Measurements from ENCODE around the gene USH2A. TPM values are rescaled to one million over a fixed set of nuclear protein-coding genes. Genes with fewer than 3 reads are reported as not detected.

USH2A gene
- total RNA-seq, 4 donors from 2014 or later, result 0.14 TPM; not detected in 3

DNA sequence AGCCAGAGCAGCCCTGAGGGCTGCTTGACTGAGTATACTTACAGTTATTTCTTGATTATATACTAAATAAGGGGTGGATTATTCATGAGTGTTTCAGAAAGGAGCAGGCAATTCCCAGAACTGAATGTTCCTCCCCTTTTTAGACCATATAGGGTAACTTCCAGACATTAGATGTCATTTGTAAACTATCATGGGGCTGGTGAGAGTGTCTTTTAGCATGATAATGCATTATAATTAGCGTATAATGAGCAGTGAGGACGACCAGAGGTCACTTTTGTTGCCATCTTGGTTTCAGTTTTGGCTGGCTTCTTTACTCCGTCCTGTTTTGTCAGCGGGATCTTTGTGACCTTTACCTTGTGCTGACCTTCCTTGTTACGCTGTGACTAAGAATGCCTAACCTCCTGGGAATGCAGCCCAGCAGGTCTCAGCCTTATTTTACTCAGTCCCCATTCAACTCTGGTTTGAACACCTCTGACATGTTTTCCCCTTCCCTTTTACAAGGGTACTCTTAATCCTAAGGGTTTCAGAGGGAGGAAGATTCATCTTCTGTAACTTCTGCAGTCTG lies 840.0 kb downstream of the USH2A start:
- Histone ChIP-seq H3K27ac (no peak overlapping the region), H3K9me3 (no peaks in the 10 kb centered on the region), H3K36me3 (no peaks in the 10 kb centered on the region), H3K4me3 (no peak overlapping the region), H3K4me1 (no peaks in the 10 kb centered on the region), H3K27me3 (no peaks in the 10 kb centered on the region)
- TF ChIP-seq POLR2A (IDR thresholded peaks at IDR 0.05), result no peak
- TF ChIP-seq, protein P1, sequence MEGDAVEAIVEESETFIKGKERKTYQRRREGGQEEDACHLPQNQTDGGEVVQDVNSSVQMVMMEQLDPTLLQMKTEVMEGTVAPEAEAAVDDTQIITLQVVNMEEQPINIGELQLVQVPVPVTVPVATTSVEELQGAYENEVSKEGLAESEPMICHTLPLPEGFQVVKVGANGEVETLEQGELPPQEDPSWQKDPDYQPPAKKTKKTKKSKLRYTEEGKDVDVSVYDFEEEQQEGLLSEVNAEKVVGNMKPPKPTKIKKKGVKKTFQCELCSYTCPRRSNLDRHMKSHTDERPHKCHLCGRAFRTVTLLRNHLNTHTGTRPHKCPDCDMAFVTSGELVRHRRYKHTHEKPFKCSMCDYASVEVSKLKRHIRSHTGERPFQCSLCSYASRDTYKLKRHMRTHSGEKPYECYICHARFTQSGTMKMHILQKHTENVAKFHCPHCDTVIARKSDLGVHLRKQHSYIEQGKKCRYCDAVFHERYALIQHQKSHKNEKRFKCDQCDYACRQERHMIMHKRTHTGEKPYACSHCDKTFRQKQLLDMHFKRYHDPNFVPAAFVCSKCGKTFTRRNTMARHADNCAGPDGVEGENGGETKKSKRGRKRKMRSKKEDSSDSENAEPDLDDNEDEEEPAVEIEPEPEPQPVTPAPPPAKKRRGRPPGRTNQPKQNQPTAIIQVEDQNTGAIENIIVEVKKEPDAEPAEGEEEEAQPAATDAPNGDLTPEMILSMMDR (IDR thresholded peaks at IDR 0.05), result no peak
- intact Hi-C loops (cut with DNase I; ENCODE audit: low total_unique reads), result no loop called here
- no peak for DNase-seq

DNA sequence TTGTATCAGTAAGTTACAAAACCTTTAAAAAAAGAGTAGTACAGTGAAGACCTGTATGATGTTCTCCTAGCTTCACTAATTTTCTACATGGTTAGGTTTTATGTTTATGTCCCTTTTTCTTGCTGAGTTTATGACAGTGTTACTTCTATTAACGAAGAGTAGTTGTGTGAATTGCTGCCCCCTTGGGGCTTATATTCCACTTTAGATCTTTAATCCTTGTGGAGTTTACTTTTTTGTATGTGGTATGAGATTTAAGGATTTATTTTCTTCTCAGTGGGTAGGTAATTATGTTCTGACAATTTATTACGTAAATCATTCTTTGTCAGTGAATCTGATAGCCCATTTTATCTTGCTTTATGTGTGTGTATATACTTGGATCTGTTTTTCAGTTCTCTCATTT lies 841.4 kb downstream of the USH2A start:
- intact Hi-C loops (cut with DNase I; ENCODE audit: low total_unique reads), result no loop called here
- no peak for DNase-seq
- TF ChIP-seq, protein P1 (IDR thresholded peaks at IDR 0.05), result no peak
- TF ChIP-seq POLR2A (IDR thresholded peaks at IDR 0.05), result no peak
- no peaks in the 10 kb centered on the region for H3K9me3 ChIP-seq
- no peak overlapping the region for H3K27ac ChIP-seq
- no peaks in the 10 kb centered on the region for H3K27me3 ChIP-seq
- H3K4me1 ChIP-seq, result no peaks in the 10 kb centered on the region
- no peak overlapping the region for H3K4me3 ChIP-seq
- no peaks in the 10 kb centered on the region for H3K36me3 ChIP-seq

Small RNA genes lying within 50 kb of the gene (small RNA-seq; reads per million reads assigned to genes)
- gene MRPS18BP1 (not detected), gene RF00108 (not detected)
